Measurements from ENCODE around the gene KRTAP1-4.

DNA sequence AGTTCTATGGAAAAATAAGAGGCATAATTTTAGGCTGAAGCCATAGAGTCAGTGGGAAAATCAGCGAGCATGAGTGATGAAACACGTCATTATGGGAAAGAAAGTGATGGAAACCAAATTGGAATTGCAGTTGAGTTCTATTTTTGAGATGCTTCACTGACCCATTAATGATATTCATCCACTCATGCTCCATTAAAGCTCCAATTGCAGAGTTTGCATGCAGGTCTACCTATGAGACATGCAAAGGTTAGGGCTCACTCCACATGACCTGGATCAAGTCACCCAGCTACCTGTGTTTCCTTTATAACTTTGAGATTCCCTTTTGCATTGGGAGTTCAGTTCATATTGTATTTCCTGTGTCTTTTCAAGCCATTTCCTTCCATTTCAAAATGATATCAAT is 43.7 kb upstream of the KRTAP1-4 start:
- TF ChIP-seq, protein P1, sequence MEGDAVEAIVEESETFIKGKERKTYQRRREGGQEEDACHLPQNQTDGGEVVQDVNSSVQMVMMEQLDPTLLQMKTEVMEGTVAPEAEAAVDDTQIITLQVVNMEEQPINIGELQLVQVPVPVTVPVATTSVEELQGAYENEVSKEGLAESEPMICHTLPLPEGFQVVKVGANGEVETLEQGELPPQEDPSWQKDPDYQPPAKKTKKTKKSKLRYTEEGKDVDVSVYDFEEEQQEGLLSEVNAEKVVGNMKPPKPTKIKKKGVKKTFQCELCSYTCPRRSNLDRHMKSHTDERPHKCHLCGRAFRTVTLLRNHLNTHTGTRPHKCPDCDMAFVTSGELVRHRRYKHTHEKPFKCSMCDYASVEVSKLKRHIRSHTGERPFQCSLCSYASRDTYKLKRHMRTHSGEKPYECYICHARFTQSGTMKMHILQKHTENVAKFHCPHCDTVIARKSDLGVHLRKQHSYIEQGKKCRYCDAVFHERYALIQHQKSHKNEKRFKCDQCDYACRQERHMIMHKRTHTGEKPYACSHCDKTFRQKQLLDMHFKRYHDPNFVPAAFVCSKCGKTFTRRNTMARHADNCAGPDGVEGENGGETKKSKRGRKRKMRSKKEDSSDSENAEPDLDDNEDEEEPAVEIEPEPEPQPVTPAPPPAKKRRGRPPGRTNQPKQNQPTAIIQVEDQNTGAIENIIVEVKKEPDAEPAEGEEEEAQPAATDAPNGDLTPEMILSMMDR (IDR thresholded peaks at IDR 0.05; ENCODE audit: poor library complexity): no peak
- TF ChIP-seq EZH2 (IDR thresholded peaks at IDR 0.05; ENCODE audit: borderline replicate concordance): no peak
